ENCODE measurements around the gene FAM171A1. TPM values are rescaled to one million over a fixed set of nuclear protein-coding genes. Genes with fewer than 3 reads are reported as not detected.
"Not testable (repeated sequence)": the region's sequence is repeated elsewhere in the genome, so short reads cannot be mapped to it uniquely, and the experiment has no call there.

FAM171A1 gene
- polyA plus RNA-seq, 2 donors, result 2.3 to 4.5 TPM

DNA sequence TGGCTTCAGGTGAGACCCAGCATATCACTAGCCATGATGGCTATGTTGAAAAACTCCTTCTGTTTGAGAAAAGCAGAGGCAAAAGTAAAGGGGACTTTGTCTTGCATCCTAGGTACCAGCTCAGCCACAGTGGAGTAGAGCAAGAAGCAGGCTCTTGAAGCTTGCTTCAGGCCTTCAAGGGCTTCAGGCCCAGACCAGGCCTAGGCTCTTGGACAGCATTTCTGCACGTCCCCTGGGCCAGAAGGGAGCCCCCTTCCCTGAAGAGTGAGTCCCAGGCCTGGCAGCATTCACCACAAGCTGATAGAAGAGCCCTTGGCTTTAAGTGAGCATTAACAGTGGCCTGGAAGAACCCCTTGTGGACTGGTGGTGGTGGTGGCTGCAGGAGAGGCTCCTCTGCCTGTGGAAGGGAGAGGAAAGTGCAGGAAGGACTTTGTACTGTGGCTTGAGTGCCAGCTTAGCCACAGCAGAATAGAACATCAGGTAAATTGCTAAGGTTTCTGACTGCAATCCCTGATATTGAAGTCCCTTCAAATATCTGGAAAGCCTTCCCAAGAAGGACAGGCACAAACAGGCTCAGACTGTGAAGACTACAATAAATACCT, 28.1 kb upstream of the FAM171A1 start:
- Histone ChIP-seq H3K4me3 (ENCODE audit: low read depth in 1 of 2, low read length in 2 of 2) (no peak overlapping the region), H3K9me3 (ENCODE audit: control insufficient read depth in 2 of 2, insufficient read depth in 1 of 2, low read depth in 1 of 2, low read length in 1 of 2) (no peaks in the 10 kb centered on the region), H3K4me1 (ENCODE audit: control insufficient read depth in 2 of 2, insufficient read depth in 2 of 2, low read length in 1 of 2) (no peaks in the 10 kb centered on the region), H3K27ac (ENCODE audit: low read depth in 2 of 2, low read length in 1 of 2) (no peak overlapping the region), H3K36me3 (ENCODE audit: control insufficient read depth in 2 of 2, insufficient read depth in 2 of 2, low read length in 1 of 2) (no peaks in the 10 kb centered on the region), H3K27me3 (ENCODE audit: control insufficient read depth in 1 of 2, insufficient read depth in 2 of 2, low read length in 2 of 2) (no peaks in the 10 kb centered on the region)
- WGBS, 2 donors, result 58 to 67% methylated on average over 1 of the region's 1 CpG

DNA sequence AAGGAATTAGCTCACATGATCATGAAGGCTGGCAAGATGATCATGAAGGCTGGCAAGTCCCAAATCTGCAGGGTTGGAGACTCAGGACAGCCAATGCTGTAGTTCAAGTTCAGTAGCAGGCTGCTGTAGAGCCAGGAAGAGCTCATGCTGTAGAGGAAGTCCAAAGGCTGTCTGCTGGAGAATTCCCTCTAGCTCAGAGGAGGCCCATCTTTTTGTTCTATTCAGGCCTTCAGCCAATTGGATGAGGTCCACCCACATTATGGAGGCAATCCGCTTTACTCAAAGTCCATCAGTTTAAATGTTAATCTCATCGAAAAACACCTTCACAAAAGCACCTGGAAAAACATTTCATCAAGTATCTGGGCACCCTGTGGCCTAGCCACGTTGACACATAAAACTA, 24.8 kb upstream of the FAM171A1 start:
- no peak overlapping the region for H3K4me3 ChIP-seq (ENCODE audit: low read depth in 1 of 2, low read length in 2 of 2)
- no peaks in the 10 kb centered on the region for H3K4me1 ChIP-seq (ENCODE audit: control insufficient read depth in 2 of 2, insufficient read depth in 2 of 2, low read length in 1 of 2)
- no peaks in the 10 kb centered on the region for H3K9me3 ChIP-seq (ENCODE audit: control insufficient read depth in 2 of 2, insufficient read depth in 1 of 2, low read depth in 1 of 2, low read length in 1 of 2)
- H3K27ac ChIP-seq (ENCODE audit: low read depth in 2 of 2, low read length in 1 of 2), result no peak overlapping the region
- H3K36me3 ChIP-seq (ENCODE audit: control insufficient read depth in 2 of 2, insufficient read depth in 2 of 2, low read length in 1 of 2), result no peaks in the 10 kb centered on the region
- no peaks in the 10 kb centered on the region for H3K27me3 ChIP-seq (ENCODE audit: control insufficient read depth in 1 of 2, insufficient read depth in 2 of 2, low read length in 2 of 2)
- 81 to 86% methylated on average over 3 of the region's 3 CpGs for WGBS, 2 donors

DNA sequence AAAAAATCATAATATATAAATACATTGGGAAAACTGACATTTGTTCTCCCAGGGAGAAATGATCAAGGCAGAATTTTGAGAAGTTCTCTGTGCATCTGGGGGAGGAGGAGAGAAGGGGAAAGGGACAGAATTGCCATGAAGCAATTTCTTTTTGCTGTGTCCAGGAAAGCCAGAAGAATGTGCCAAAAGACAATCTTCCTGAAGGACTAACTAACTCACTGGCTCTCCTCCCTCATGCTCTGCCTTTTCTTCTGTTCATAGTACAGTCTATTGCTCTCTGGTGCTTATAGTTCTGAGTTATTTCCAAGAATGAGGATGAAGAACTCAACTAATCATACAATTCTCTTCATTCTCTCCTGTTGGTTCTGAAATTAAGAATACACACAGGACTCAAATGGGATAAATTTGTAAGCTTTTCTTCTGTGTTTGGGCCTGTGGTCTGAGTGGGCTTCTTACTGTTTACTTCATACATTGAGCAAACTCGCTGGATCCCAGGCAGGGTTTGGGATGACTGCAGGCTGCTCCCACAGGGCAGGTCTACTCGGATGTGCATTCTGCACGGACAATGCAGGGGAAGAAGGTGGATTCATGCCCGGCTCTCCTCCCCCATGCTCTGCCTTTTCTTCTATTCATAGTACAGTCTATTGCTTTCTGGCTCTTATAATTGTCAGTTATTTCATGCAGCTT, 22.2 kb upstream of the FAM171A1 start:
- no peaks in the 10 kb centered on the region for H3K9me3 ChIP-seq (ENCODE audit: control insufficient read depth in 2 of 2, insufficient read depth in 1 of 2, low read depth in 1 of 2, low read length in 1 of 2)
- no peaks in the 10 kb centered on the region for H3K27me3 ChIP-seq (ENCODE audit: control insufficient read depth in 1 of 2, insufficient read depth in 2 of 2, low read length in 2 of 2)
- no peaks in the 10 kb centered on the region for H3K36me3 ChIP-seq (ENCODE audit: control insufficient read depth in 2 of 2, insufficient read depth in 2 of 2, low read length in 1 of 2)
- WGBS, 2 donors, result 53 to 75% methylated on average over 4 of the region's 4 CpGs
- no peaks in the 10 kb centered on the region for H3K4me1 ChIP-seq (ENCODE audit: control insufficient read depth in 2 of 2, insufficient read depth in 2 of 2, low read length in 1 of 2)
- no peak overlapping the region for H3K4me3 ChIP-seq (ENCODE audit: low read depth in 1 of 2, low read length in 2 of 2)
- no peak overlapping the region for H3K27ac ChIP-seq (ENCODE audit: low read depth in 2 of 2, low read length in 1 of 2)

DNA sequence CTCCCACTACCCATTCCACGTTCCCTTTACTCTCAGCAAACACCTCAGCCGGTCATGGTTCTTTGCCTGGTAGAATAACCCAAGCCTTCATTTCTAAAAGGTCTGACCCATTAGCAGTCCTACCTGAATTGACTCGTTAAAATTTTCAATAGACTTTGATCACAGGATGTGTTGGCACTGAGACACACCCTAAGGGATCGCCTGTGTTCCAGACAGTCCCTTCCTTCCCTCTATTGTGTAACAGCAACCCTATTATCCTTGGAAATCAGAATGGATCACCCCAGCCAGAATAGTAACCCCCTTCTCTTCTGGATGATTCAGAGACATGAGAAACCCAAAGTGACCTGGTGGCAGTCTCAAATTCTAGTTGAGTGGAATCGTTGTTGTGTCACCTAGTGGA, 20.4 kb upstream of the FAM171A1 start:
- WGBS, 2 donors, result 62 to 79% methylated on average over 5 of the region's 5 CpGs
- no peaks in the 10 kb centered on the region for H3K36me3 ChIP-seq (ENCODE audit: control insufficient read depth in 2 of 2, insufficient read depth in 2 of 2, low read length in 1 of 2)
- H3K4me1 ChIP-seq (ENCODE audit: control insufficient read depth in 2 of 2, insufficient read depth in 2 of 2, low read length in 1 of 2), result no peaks in the 10 kb centered on the region
- no peak overlapping the region for H3K4me3 ChIP-seq (ENCODE audit: low read depth in 1 of 2, low read length in 2 of 2)
- H3K27me3 ChIP-seq (ENCODE audit: control insufficient read depth in 1 of 2, insufficient read depth in 2 of 2, low read length in 2 of 2), result no peaks in the 10 kb centered on the region
- no peak overlapping the region for H3K27ac ChIP-seq (ENCODE audit: low read depth in 2 of 2, low read length in 1 of 2)
- no peaks in the 10 kb centered on the region for H3K9me3 ChIP-seq (ENCODE audit: control insufficient read depth in 2 of 2, insufficient read depth in 1 of 2, low read depth in 1 of 2, low read length in 1 of 2)

DNA sequence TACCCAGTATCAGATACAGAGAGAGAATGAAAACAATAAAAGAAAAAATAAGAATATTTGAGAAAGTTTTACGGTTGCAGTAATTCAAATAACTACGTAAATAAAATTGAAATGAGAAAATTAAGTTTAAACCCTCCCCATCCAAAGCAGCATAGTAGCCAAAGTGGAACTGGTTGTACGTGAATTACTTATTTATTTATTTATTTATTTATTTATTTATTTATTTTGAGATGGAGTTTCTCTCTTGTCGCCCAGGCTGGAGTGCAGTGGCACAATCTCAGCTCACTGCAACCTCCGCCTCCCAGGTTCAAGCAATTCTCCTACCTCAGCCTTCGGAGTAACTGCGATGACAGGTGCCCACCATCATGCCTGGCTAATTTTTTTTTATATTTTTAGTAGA, 17.1 kb upstream of the FAM171A1 start:
- not testable (repeated sequence) for H3K27ac ChIP-seq (ENCODE audit: low read depth in 2 of 2, low read length in 1 of 2); H3K4me1 ChIP-seq (ENCODE audit: control insufficient read depth in 2 of 2, insufficient read depth in 2 of 2, low read length in 1 of 2); H3K4me3 ChIP-seq (ENCODE audit: low read depth in 1 of 2, low read length in 2 of 2); H3K27me3 ChIP-seq (ENCODE audit: control insufficient read depth in 1 of 2, insufficient read depth in 2 of 2, low read length in 2 of 2); H3K36me3 ChIP-seq (ENCODE audit: control insufficient read depth in 2 of 2, insufficient read depth in 2 of 2, low read length in 1 of 2); H3K9me3 ChIP-seq (ENCODE audit: control insufficient read depth in 2 of 2, insufficient read depth in 1 of 2, low read depth in 1 of 2, low read length in 1 of 2)
- WGBS, 2 donors, result 93 to 97% methylated on average over 7 of the region's 7 CpGs

DNA sequence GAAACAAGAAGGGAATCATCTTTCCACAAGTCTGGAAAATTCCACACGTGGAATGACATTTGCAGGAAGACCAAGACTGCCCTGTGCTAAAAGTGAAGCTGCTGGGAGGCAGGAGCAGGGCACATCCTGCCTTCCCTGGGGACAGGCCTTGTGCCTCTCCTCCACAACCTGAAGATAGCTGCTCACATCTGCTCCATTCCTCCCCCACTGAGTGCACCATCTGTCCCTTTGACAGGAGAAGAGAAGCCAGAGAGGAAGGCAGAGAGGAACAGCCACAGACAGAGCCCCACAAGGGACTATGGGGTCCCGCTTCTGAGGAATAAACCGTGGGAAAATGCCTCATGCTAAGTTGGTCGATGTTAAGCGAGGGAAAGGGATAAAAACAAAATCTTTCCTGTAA, 15.9 kb upstream of the FAM171A1 start:
- Histone ChIP-seq H3K36me3 (ENCODE audit: control insufficient read depth in 2 of 2, insufficient read depth in 2 of 2, low read length in 1 of 2) (no peaks in the 10 kb centered on the region), H3K4me1 (ENCODE audit: control insufficient read depth in 2 of 2, insufficient read depth in 2 of 2, low read length in 1 of 2) (no peaks in the 10 kb centered on the region), H3K27ac (ENCODE audit: low read depth in 2 of 2, low read length in 1 of 2) (no peak overlapping the region), H3K27me3 (ENCODE audit: control insufficient read depth in 1 of 2, insufficient read depth in 2 of 2, low read length in 2 of 2) (no peaks in the 10 kb centered on the region), H3K9me3 (ENCODE audit: control insufficient read depth in 2 of 2, insufficient read depth in 1 of 2, low read depth in 1 of 2, low read length in 1 of 2) (no peaks in the 10 kb centered on the region), H3K4me3 (ENCODE audit: low read depth in 1 of 2, low read length in 2 of 2) (no peak overlapping the region)
- WGBS, 2 donors, result 57 to 67% methylated on average over 5 of the region's 5 CpGs

DNA sequence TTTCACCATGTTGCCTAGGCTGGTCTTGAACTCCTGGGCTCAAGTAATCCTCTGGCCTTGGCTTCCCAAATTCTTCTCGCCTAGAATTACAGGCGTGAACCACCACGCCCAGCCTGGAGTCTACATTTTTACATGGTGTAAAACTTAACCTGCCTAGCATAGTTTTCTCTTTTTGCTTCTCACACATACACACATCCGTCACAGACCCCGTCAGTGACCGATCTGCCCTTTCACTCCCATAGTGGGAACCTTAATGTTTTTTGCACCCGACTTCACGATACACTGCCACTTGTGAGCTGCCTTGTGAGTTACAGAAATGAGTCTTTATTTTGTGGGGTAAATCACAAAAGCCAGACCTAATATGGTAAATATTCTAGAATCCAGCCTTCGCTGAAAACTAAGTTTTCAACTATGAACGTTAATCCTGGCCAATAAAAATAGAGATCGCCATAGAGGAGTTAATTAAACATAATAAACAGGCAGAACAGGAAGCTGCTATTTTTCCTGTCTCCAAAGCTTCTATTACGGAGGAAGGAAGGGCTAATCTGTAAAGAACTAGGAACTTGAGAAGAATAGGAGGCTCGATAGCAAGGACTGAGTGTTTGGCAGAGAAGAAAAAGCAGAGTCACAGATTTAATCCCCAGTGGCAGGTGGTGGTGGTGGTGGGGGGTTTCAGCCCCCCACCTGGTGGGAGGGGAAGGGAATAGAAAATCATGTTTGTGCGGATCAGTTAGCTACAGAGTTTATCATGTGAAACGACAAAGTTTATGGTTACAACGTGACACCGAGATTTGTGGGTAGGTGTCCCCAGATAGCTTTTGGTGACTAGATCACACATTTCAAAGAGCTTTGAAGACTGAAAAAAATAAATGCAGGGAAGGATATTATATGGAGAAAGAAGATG, 14.7 kb upstream of the FAM171A1 start:
- no peaks in the 10 kb centered on the region for H3K9me3 ChIP-seq (ENCODE audit: control insufficient read depth in 2 of 2, insufficient read depth in 1 of 2, low read depth in 1 of 2, low read length in 1 of 2)
- WGBS, 2 donors, result 60 to 63% methylated on average over 17 of the region's 17 CpGs
- no peaks in the 10 kb centered on the region for H3K4me1 ChIP-seq (ENCODE audit: control insufficient read depth in 2 of 2, insufficient read depth in 2 of 2, low read length in 1 of 2)
- no peaks in the 10 kb centered on the region for H3K27me3 ChIP-seq (ENCODE audit: control insufficient read depth in 1 of 2, insufficient read depth in 2 of 2, low read length in 2 of 2)
- no peak overlapping the region for H3K4me3 ChIP-seq (ENCODE audit: low read depth in 1 of 2, low read length in 2 of 2)
- no peaks in the 10 kb centered on the region for H3K36me3 ChIP-seq (ENCODE audit: control insufficient read depth in 2 of 2, insufficient read depth in 2 of 2, low read length in 1 of 2)
- H3K27ac ChIP-seq (ENCODE audit: low read depth in 2 of 2, low read length in 1 of 2), result no peak overlapping the region

DNA sequence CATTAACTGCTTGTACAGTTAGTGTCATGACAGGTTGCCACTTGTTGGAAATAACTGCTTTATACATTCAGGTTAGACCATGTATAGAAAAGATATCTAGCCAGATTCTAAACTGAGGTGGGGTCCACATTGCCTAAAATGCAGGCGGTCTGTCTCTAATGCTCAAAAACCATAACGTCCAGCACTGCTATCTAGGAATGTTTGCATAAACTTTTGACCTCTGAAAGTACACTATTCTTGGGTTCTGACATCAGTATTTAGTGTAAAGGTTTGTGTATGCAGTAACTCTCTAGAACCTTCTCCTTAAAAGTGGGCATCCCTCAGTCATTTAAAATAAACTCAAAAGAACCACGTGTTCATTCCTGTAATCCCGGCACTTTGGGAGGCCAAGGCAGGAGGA, 10.3 kb upstream of the FAM171A1 start:
- H3K27ac ChIP-seq (ENCODE audit: low read depth in 2 of 2, low read length in 1 of 2), result no peak overlapping the region
- H3K9me3 ChIP-seq (ENCODE audit: control insufficient read depth in 2 of 2, insufficient read depth in 1 of 2, low read depth in 1 of 2, low read length in 1 of 2), result no peaks in the 10 kb centered on the region
- H3K4me1 ChIP-seq (ENCODE audit: control insufficient read depth in 2 of 2, insufficient read depth in 2 of 2, low read length in 1 of 2), result no peaks in the 10 kb centered on the region
- H3K36me3 ChIP-seq (ENCODE audit: control insufficient read depth in 2 of 2, insufficient read depth in 2 of 2, low read length in 1 of 2), result no peaks in the 10 kb centered on the region
- no peaks in the 10 kb centered on the region for H3K27me3 ChIP-seq (ENCODE audit: control insufficient read depth in 1 of 2, insufficient read depth in 2 of 2, low read length in 2 of 2)
- H3K4me3 ChIP-seq (ENCODE audit: low read depth in 1 of 2, low read length in 2 of 2), result no peak overlapping the region
- 37 to 51% methylated on average over 4 of the region's 4 CpGs for WGBS, 2 donors

DNA sequence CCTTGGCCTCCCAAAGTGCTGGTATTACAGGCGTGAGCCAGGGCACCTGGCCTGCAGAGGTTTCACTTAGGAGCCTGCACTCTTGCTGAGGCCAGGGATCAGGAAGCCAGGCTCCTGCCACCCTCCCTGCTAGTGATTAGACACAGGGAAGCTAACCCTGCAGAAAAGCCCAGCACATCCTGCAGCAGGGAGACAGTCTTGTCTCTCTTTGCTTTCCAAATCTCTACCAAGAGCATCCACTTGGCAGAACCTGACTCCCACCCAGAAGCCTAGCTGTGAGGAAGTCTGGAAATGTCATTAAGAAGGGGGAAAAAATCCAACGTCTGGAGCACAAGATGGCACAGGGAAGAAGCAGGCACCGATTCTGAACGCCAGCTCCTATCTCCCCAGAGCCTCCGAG, 8.0 kb upstream of the FAM171A1 start:
- 74 to 78% methylated on average over 5 of the region's 5 CpGs for WGBS, 2 donors
- Histone ChIP-seq H3K27ac (ENCODE audit: low read depth in 2 of 2, low read length in 1 of 2) (no peak overlapping the region), H3K4me3 (ENCODE audit: low read depth in 1 of 2, low read length in 2 of 2) (no peak overlapping the region), H3K36me3 (ENCODE audit: control insufficient read depth in 2 of 2, insufficient read depth in 2 of 2, low read length in 1 of 2) (no peaks in the 10 kb centered on the region), H3K9me3 (ENCODE audit: control insufficient read depth in 2 of 2, insufficient read depth in 1 of 2, low read depth in 1 of 2, low read length in 1 of 2) (no peaks in the 10 kb centered on the region), H3K27me3 (ENCODE audit: control insufficient read depth in 1 of 2, insufficient read depth in 2 of 2, low read length in 2 of 2) (no peaks in the 10 kb centered on the region), H3K4me1 (ENCODE audit: control insufficient read depth in 2 of 2, insufficient read depth in 2 of 2, low read length in 1 of 2) (no peaks in the 10 kb centered on the region)

Data from esophagus (tissue), 2 donors.